ENCODE measurements around the gene KIF26A. TPM values are rescaled to one million over a fixed set of nuclear protein-coding genes. Genes with fewer than 3 reads are reported as not detected.

The KIF26A gene
- total RNA-seq (10 to 100 TPM in 4 of 7 donors, 1 to 10 TPM in 3; 7.4 to 21.9 (median 10.3) TPM), polyA plus RNA-seq (1 to 10 TPM in 2 of 3 donors, under 1 TPM in 1; 0.72 to 7.8 (median 1.2) TPM)
- long read RNA-seq, donor 1, partial matches to known transcripts, result 8 of 8 reads
- long read RNA-seq, donor 1, other reads (novel, unspliced or antisense), result 0 of 8 reads
- long read RNA-seq, donor 2, result 0 reads

- WGBS, 5 donors, result 0 to 2% (median 1%) methylated on average over 7 to 77 of the region's 77 CpGs
- Histone ChIP-seq H3K27me3 (replicated peaks in 1 of 7) (peaks cover 0 to 84% (median 63%) of the 10 kb centered on the region in 7 donors), H3K9me3 (no peaks in the 10 kb centered on the region), H3K27ac (peak within 1 kb of the TSS; percentile 35 to 80 (median 64)), H3K36me3 (no peaks in the 10 kb centered on the region), H3K4me3 (peak within 1 kb of the TSS; percentile 41 to 76 (median 54)), H3K4me1 (peaks cover 23 to 65% (median 50%) of the 10 kb centered on the region in 6 donors)
- intact Hi-C loops (cut with DNase I; ENCODE audit: low total_unique reads), result loop anchor here (5.0 kb wide), 1 partner anchor 424 kb away; no protein-coding TSS in a partner anchor
- DNase-seq, result peak; percentile 78
- TF ChIP-seq POLR2AphosphoS5 (IDR thresholded peaks at IDR 0.05) (peak; percentile 11 to 72 (median 56)), CTCF (IDR thresholded peaks at IDR 0.05 in 8 of 11, conservative IDR thresholded peaks at IDR 0.05 in 3 of 11) (no peak)
Observed at GRCh38 chr14:104138098-104138717, at the start of gene KIF26A. Gene KIF26A (plus strand): TSS chr14:104138587. CDS start chr14:104138723, 136 bp downstream.

GRCh38 chr14:104090071-104090748, 48.2 kb upstream of the KIF26A start:
- H3K9me3 ChIP-seq, result peaks cover 0 to 4% (median 0%) of the 10 kb centered on the region in 8 donors
- no peak overlapping the region for H3K27ac ChIP-seq
- intact Hi-C loops (cut with DNase I; ENCODE audit: low total_unique reads), result no loop called here
- DNase-seq, result peak; percentile 74
- H3K27me3 ChIP-seq (replicated peaks in 1 of 7), result peaks cover 0 to 56% (median 24%) of the 10 kb centered on the region in 7 donors
- H3K4me3 ChIP-seq, result no peak overlapping the region
- H3K36me3 ChIP-seq, result no peaks in the 10 kb centered on the region
- no peak for TF ChIP-seq POLR2A (IDR thresholded peaks at IDR 0.05)
- TF ChIP-seq POLR2AphosphoS5 (IDR thresholded peaks at IDR 0.05), result no peak
- TF ChIP-seq CTCF (IDR thresholded peaks at IDR 0.05 in 8 of 11, conservative IDR thresholded peaks at IDR 0.05 in 3 of 11), result no peak
- H3K4me1 ChIP-seq, result peaks cover 0 to 18% (median 9%) of the 10 kb centered on the region in 6 donors
- 79 to 91% (median 85%) methylated on average over 9 to 20 of the region's 20 CpGs for WGBS, 5 donors

GRCh38 chr14:104091061-104091926, 47.1 kb upstream of the KIF26A start:
- Histone ChIP-seq H3K27ac (no peak overlapping the region), H3K36me3 (no peaks in the 10 kb centered on the region), H3K9me3 (peaks cover 0 to 4% (median 0%) of the 10 kb centered on the region in 8 donors), H3K4me1 (peaks cover 0 to 12% (median 7%) of the 10 kb centered on the region in 6 donors), H3K4me3 (no peak overlapping the region), H3K27me3 (replicated peaks in 1 of 7) (peaks cover 0 to 57% (median 19%) of the 10 kb centered on the region in 7 donors)
- TF ChIP-seq POLR2A (IDR thresholded peaks at IDR 0.05), result no peak
- no peak for TF ChIP-seq POLR2AphosphoS5 (IDR thresholded peaks at IDR 0.05)
- TF ChIP-seq CTCF (IDR thresholded peaks at IDR 0.05 in 8 of 11, conservative IDR thresholded peaks at IDR 0.05 in 3 of 11), result no peak
- WGBS, 5 donors, result 73 to 81% (median 75%) methylated on average over 14 to 26 of the region's 26 CpGs
- intact Hi-C loops (cut with DNase I; ENCODE audit: low total_unique reads), result no loop called here
- peak; percentile 73 for DNase-seq
